22Rv1 (cell line): ENCODE data around the gene OGDHL.

Experiments used
- H3K27ac ChIP-seq: fragments of 450-650 bp; 2 replicates; pipeline ENCODE4 v1.5.1; 2017
- ZFX ChIP-seq: fragments of 450-650 bp; IDR thresholded peaks from 2 replicates; pipeline ENCODE4 v1.6.1; 2017; ENCODE audit warnings: antibody characterized with exemption, borderline replicate concordance
- TF ChIP-seq, protein P1 (sequence below): fragments of 450-650 bp; IDR thresholded peaks from 2 replicates; pipeline ENCODE4 v1.5.1; 2017; ENCODE audit warnings: mild to moderate bottlenecking

OGDHL gene

DNA sequence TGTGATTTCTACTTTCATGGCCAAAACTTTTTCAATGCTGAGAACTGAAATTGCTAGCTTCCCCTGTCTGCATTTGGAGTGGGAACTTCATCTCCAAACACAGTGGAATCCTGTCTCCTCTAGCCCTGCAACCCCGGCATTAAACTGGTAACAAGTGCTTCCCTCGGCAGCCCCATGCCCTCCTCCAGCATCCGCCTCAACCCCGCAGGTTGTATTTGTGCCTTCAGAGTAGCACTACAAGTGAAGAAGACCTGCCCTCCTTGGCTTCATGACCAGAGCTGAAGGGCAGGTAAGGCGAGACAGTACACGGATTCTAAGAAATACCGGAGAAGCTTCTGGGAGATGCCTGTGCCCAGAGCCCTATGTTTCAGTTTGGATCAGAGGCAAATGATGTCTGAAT, 65.8 kb downstream of the OGDHL start:
- H3K27ac ChIP-seq = no peak overlapping the region
- TF ChIP-seq, protein P1, sequence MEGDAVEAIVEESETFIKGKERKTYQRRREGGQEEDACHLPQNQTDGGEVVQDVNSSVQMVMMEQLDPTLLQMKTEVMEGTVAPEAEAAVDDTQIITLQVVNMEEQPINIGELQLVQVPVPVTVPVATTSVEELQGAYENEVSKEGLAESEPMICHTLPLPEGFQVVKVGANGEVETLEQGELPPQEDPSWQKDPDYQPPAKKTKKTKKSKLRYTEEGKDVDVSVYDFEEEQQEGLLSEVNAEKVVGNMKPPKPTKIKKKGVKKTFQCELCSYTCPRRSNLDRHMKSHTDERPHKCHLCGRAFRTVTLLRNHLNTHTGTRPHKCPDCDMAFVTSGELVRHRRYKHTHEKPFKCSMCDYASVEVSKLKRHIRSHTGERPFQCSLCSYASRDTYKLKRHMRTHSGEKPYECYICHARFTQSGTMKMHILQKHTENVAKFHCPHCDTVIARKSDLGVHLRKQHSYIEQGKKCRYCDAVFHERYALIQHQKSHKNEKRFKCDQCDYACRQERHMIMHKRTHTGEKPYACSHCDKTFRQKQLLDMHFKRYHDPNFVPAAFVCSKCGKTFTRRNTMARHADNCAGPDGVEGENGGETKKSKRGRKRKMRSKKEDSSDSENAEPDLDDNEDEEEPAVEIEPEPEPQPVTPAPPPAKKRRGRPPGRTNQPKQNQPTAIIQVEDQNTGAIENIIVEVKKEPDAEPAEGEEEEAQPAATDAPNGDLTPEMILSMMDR = no peak
- no peak for TF ChIP-seq ZFX

DNA sequence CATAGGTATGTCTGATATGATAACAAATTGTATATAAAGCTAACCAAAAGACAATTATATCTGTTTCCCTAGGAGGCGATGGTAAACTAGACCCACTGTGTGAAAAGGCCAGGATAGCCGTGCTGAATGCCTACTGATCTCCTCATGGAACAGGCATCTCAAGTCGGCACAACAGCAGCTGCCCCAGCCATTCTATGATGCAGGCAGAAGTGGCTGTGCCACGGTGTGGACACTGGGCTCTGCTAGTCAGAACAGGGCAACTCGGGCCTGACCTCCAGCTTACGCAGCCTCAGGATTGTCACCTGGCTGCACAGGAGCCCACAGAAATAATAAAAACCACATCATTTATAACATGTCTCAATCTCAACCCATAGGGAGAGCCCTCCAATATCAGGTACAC, 67.7 kb downstream of the OGDHL start:
- H3K27ac ChIP-seq = no peak overlapping the region
- no peak for TF ChIP-seq ZFX
- TF ChIP-seq, protein P1 = no peak

DNA sequence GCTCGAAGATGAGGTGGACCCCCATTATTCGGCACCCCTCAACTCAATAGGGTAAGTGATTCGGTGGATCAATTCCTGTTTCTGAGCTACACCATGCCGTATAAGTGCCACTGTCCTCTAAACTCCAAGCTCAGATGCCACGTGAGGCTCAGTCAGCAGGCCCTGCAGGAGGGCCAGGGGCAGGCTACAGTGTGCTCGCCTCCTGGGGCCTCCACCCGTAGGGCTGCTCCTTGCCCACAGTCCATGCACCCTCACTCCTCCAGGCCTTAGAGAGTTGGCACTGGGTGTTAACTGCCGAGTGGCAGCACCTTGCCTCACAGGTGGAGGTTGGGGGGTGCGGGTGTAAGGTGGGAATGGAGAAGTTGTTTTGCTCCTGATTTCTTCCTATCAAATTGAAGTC, 70.5 kb downstream of the OGDHL start:
- TF ChIP-seq, protein P1 = no peak
- TF ChIP-seq ZFX = no peak
- no peak overlapping the region for H3K27ac ChIP-seq

DNA sequence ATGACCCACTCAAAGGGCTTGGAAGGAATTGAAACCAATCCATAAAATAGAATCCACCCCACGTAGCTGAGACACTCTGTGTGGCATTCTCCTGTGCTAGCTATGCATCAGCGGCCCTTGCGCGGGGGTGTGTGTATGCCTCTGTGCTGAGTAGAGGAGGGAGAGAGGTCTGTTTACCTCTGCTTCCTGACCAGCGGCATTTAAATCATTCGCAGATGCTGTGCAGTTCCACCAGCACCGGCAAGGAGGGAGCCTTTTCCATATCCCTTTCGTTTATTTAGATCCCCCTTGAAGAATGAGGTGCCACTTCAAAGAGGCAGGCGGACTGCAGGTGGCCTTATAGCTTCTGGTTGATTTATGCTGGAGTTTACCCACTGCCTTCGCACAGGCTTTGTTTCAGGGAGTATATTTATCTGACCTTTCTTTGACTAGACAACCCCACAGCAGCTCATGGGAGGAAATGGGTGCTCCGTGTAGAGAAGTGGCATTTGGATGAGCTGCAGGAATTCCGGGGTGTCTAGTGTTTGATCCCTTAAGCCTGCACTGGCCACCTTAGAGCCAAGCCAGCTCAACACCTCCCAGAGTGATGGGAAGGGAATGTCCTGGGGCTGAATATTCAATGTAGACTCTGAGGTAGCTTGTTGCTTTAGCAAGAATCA, 71.3 kb downstream of the OGDHL start:
- TF ChIP-seq ZFX = no peak
- TF ChIP-seq, protein P1 = no peak
- H3K27ac ChIP-seq = no peak overlapping the region

DNA sequence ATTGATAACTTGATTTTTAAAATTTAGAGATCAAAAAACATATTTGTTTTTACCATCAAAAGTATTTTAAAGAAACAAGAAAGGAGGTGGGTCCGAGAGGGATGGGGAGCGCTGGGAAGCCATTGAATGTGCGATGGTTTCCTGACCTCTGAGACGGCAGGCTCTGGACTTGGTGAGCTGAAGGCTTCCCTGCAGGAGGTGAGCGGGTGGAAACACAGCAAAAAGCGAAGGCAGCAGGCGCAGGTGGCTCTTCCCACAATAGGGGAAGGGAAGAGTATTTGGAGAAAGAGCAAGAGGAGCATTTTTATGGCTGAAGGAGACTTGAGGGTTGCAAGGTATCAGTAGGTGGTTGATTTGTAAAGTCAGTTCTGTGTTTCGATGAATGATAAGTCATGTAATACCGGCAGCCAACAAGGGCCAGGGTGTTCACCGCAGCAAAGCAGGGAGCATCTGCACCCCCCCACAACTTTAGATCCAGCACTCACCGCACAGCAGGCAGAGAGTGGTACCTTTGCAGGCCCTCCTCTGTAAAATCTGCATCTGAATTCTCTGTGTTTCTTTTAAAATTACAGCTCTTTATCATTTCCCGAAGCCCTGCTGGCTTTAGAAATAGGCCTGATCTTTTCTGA, 72.1 kb downstream of the OGDHL start:
- no peak overlapping the region for H3K27ac ChIP-seq
- no peak for TF ChIP-seq ZFX
- TF ChIP-seq, protein P1 = no peak

DNA sequence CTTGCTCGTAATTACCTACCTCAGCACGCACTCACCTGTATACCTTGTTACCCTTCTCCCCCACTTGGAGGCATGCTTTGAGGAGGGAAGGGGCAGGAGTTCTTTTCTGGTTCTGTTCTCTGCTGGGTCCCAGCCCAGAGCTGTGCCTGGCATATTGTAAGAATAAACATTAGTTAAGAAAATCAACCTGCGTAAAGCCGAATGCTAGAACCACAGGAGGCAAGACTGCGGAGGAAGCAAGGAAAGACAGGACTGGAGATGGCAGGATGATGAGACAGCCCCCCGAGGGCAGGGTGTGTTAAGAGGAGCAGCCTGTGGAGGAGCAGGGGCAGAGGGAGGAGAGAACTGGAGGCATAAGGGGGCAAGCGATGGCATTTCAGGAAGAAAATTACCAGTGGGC, 73.2 kb downstream of the OGDHL start:
- no peak overlapping the region for H3K27ac ChIP-seq
- TF ChIP-seq, protein P1 = no peak
- no peak for TF ChIP-seq ZFX

DNA sequence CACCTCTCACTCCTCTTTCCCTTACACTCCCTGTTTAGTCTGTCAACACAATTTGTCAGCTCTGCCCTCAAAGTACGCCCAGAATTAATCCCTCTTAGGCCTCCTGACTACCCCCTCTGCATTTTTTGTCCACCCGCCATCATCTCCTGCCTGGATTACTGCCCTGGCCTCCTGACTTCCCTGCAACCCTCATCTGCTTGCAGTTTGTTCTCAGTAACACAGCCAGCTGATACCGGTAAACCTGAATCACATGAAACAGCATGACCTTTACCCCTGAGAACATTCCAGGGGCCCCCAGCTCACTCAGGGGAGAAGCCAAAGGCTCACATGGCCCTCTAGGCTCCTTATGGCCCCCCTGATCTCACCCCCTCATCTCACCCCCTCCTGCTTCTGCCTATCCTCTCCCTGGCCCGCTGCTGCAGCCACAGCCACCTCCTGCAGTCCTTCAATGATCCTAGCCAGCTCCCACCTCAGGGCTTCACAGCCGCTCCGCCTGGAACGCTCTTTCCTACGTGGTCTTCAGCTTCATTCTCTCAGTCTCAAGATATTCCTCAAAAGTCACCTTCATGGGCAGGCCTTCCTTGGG, 73.8 kb downstream of the OGDHL start:
- no peak for TF ChIP-seq ZFX
- TF ChIP-seq, protein P1 = no peak
- no peak overlapping the region for H3K27ac ChIP-seq
